ENCODE data around the gene RAB40AL.

DNA sequence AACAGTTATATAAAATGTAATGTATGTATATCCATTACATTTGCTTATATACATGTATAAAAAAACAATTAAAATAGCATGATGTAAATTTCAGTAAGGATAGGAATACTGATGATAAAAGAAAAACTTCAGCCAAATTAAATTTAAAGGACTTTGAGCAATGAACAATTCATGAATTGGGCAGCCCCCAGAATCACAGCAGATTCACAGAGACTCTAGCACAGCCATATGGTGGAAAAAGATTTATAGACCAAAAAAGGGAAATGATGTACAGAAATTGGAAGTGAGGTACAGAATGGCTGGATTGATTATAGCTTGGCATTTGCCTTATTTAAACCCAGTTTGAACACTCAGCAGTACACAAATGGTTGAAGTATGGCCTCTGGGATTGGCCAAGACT is 34.7 kb upstream of the RAB40AL start:
- TF ChIP-seq CTCF (IDR thresholded peaks at IDR 0.05; ENCODE audit: low read depth, low read length, poor library complexity, severe bottlenecking) (no peak), EZH2phosphoT487 (IDR thresholded peaks at IDR 0.05; ENCODE audit: borderline replicate concordance, low read length) (no peak)

All from DOHH2 (cell line).